ENCODE results near the gene STK25.

The STK25 gene

GRCh38 chr2:241516520-241516965, 8.2 kb upstream of the STK25 start:
- in situ Hi-C loops (cut with HindIII; ENCODE audit: low pct_ligation_motif_present, low sequenced_read_pairs): no loop called here
- no peak for TF ChIP-seq CTCF (IDR thresholded peaks at IDR 0.05; ENCODE audit: low read depth, low read length, missing control alignments)
- no peaks in the 10 kb centered on the region for H3K36me3 ChIP-seq (replicated peaks)

GRCh38 chr2:241514986-241515737, 6.8 kb upstream of the STK25 start:
- no peak for TF ChIP-seq CTCF (IDR thresholded peaks at IDR 0.05; ENCODE audit: low read depth, low read length, missing control alignments)
- in situ Hi-C loops (cut with HindIII; ENCODE audit: low pct_ligation_motif_present, low sequenced_read_pairs): no loop called here
- Histone ChIP-seq H3K4me3 (ENCODE audit: low read depth, low read length) (no peak overlapping the region), H3K27me3 (replicated peaks) (no peaks in the 10 kb centered on the region), H3K36me3 (replicated peaks) (no peaks in the 10 kb centered on the region), H3K27ac (no peak overlapping the region)
- DNase-seq: no peak

More at GRCh38 chr2:241516520-241516965, 8.2 kb upstream of the STK25 start:
- DNase-seq: no peak
- H3K27me3 ChIP-seq (replicated peaks): no peaks in the 10 kb centered on the region
- H3K4me3 ChIP-seq (ENCODE audit: low read depth, low read length): no peak overlapping the region
- no peak overlapping the region for H3K27ac ChIP-seq

GRCh38 chr2:241514553-241514952, 6.2 kb upstream of the STK25 start:
- in situ Hi-C loops (cut with HindIII; ENCODE audit: low pct_ligation_motif_present, low sequenced_read_pairs): no loop called here
- TF ChIP-seq CTCF (IDR thresholded peaks at IDR 0.05; ENCODE audit: low read depth, low read length, missing control alignments): no peak
- H3K4me3 ChIP-seq (ENCODE audit: low read depth, low read length): no peak overlapping the region
- H3K27ac ChIP-seq: no peak overlapping the region
- H3K27me3 ChIP-seq (replicated peaks): no peaks in the 10 kb centered on the region
- H3K36me3 ChIP-seq (replicated peaks): no peaks in the 10 kb centered on the region
- DNase-seq: no peak

GRCh38 chr2:241511091-241511741, 2.8 kb upstream of the STK25 start:
- Histone ChIP-seq H3K36me3 (replicated peaks) (no peaks in the 10 kb centered on the region), H3K27ac (no peak overlapping the region), H3K27me3 (replicated peaks) (no peaks in the 10 kb centered on the region), H3K4me3 (ENCODE audit: low read depth, low read length) (no peak overlapping the region)
- no peak for TF ChIP-seq CTCF (IDR thresholded peaks at IDR 0.05; ENCODE audit: low read depth, low read length, missing control alignments)
- in situ Hi-C loops (cut with HindIII; ENCODE audit: low pct_ligation_motif_present, low sequenced_read_pairs): no loop called here
- DNase-seq: no peak

DNA sequence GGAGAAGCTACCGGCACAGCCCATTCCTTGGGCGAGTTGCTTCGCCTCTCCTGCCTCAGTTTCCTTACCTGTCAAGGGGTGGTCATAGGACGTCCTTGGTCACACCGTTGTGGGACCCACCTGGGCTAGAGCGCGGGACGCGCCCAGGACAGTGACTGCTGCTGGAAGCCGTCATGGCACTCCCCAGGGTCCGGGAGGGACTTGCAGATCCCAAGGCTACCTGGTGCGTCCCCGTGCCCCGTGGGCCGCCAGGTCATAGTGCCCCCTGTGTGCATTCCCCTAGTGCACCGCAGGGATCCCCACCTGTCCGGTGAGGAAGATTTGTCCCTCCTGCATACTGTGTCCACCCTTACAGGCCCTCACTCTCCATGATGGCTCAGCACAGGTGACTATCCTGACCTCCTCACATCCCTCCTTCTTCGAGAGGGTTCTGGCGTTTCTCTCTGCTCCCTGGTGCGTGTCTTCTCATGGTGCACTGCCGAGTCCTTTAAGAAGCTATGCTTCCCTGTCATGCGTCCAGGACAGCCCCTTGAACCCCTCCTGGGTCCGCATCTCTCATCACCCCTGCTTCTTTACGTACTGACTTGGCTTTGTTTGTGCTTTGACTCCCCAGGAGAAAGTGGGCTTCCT, 886 bp upstream of the STK25 start:
- H3K27ac ChIP-seq: peak overlapping the region; percentile 75
- no peaks in the 10 kb centered on the region for H3K36me3 ChIP-seq (replicated peaks)
- H3K27me3 ChIP-seq (replicated peaks): no peaks in the 10 kb centered on the region
- TF ChIP-seq CTCF (IDR thresholded peaks at IDR 0.05; ENCODE audit: low read depth, low read length, missing control alignments): peak; percentile 1
- peak overlapping the region; percentile 58 for H3K4me3 ChIP-seq (ENCODE audit: low read depth, low read length)
- in situ Hi-C loops (cut with HindIII; ENCODE audit: low pct_ligation_motif_present, low sequenced_read_pairs): no loop called here
- DNase-seq: no peak

Data from brain microvascular endothelial cell (primary cell).